ENCODE data around the gene CDK6.

DNA sequence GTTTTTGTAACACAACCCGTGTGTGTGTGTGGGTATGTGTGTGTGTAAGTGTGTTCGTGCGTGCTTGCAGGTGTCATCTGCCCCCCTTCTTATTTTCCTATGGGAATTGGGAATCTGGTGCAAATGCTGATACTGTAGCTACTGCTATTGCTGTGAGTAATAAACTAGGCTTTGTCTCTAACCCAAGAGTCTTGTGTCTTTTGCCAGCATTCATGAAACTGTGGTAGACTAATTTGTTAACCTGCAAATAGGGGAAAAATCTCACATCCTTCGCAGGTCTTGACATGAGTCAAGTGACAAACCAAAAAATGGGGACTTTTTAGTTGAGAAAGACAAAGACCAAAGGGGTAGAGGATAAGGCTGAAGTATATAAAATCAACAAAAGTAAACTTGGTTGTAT lies 188.3 kb downstream of the CDK6 start:
- TF ChIP-seq, protein P1, sequence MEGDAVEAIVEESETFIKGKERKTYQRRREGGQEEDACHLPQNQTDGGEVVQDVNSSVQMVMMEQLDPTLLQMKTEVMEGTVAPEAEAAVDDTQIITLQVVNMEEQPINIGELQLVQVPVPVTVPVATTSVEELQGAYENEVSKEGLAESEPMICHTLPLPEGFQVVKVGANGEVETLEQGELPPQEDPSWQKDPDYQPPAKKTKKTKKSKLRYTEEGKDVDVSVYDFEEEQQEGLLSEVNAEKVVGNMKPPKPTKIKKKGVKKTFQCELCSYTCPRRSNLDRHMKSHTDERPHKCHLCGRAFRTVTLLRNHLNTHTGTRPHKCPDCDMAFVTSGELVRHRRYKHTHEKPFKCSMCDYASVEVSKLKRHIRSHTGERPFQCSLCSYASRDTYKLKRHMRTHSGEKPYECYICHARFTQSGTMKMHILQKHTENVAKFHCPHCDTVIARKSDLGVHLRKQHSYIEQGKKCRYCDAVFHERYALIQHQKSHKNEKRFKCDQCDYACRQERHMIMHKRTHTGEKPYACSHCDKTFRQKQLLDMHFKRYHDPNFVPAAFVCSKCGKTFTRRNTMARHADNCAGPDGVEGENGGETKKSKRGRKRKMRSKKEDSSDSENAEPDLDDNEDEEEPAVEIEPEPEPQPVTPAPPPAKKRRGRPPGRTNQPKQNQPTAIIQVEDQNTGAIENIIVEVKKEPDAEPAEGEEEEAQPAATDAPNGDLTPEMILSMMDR (IDR thresholded peaks at IDR 0.05; ENCODE audit: control extremely low read depth in 1 of 3, insufficient read depth in 1 of 3, low read depth in 1 of 3, low read length in 3 of 3), result no peak
- TF ChIP-seq CEBPB (IDR thresholded peaks at IDR 0.05; ENCODE audit: low read depth, low read length) (no peak), TAF1 (IDR thresholded peaks at IDR 0.05; ENCODE audit: low read depth, low read length) (no peak), HDAC6 (IDR thresholded peaks at IDR 0.05; ENCODE audit: low read depth, low read length) (no peak), RAD21 (IDR thresholded peaks at IDR 0.05 in 1 of 2, conservative IDR thresholded peaks at IDR 0.05 in 1 of 2; ENCODE audit: low read depth in 2 of 2, low read length in 2 of 2) (no peak)
- TF ChIP-seq, protein P2, sequence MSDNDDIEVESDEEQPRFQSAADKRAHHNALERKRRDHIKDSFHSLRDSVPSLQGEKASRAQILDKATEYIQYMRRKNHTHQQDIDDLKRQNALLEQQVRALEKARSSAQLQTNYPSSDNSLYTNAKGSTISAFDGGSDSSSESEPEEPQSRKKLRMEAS (IDR thresholded peaks at IDR 0.05), result no peak

Data from H1 (cell line).